Measurements from ENCODE around the gene SMOC2. TPM values are rescaled to one million over a fixed set of nuclear protein-coding genes. Genes with fewer than 3 reads are reported as not detected.
A peak's percentile ranks its signal among the peaks of the same experiment; 100 is the strongest.

The SMOC2 gene
- polyA plus RNA-seq, 1 donor (not counting 4 experiments of a cell fraction or from before 2014, with no cell fraction given): 1.1 TPM

DNA sequence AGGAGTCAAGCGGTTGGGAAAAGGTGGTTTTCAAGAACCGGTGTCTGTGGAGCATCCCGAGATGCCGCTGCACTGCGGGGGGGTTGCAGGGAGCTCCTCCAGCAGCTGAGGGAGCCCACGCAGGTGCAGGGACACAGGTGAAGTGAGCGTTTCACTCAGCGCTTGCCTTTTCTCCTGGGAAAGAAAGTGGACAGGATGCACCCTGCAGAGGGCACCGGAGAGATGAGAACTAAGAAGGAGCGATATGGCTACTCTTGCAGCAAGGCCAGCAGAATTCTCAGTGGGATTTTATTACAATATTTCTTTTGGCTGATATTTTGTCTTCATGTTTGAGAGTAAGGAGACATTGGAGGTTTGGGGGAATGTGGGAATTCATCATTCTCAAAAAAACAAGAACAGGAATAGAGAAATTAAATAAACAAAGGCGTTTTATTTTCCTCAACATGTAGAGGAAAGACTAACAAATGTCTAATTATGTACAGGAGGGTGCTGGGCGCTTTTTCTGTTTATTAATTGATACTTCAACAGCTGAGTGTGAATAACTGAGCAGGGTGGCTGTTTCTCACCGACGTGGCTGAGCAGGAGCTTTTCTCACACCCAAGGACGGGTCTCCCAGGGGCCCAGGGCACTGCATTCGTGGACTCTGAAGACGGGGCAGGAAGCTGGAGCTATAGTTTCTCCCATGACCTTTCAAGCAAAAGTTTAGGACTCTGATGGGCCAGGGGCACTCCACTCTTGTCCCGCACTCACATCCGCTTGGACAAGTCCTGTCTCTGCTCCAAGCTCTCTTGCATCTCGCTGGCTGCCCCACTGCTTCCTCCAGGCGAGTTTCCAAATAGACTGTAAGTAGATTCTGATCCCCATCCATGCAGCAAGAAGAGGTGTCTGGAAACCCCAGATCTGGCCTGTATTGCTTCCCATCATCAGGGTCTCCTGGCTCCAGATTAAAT, 176.1 kb downstream of the SMOC2 start:
- Histone ChIP-seq H3K27ac (ENCODE audit: control insufficient read depth, insufficient read depth, low read length) (no peak overlapping the region), H3K4me3 (ENCODE audit: control insufficient read depth in 2 of 3, extremely low read depth in 1 of 3, insufficient read depth in 2 of 3, low read depth in 1 of 3, low read length in 3 of 3) (no peak overlapping the region), H4K20me1 (ENCODE audit: control insufficient read depth, extremely low read depth, insufficient read depth, low read length) (no peaks in the 10 kb centered on the region), H3K9me3 (ENCODE audit: control insufficient read depth, low read depth, low read length) (no peaks in the 10 kb centered on the region), H3K4me2 (ENCODE audit: control insufficient read depth, extremely low read depth, insufficient read depth, low read depth, low read length) (no peak overlapping the region), H2AFZ (ENCODE audit: control insufficient read depth, low read length) (no peak overlapping the region), H3K9me1 (ENCODE audit: control insufficient read depth, extremely low read depth, insufficient read depth, low read length) (no peaks in the 10 kb centered on the region), H3K36me3 (ENCODE audit: control insufficient read depth in 2 of 2, extremely low read depth in 1 of 2, insufficient read depth in 2 of 2, low read length in 2 of 2) (no peaks in the 10 kb centered on the region), H3K27me3 (ENCODE audit: control insufficient read depth, extremely low read depth, insufficient read depth, low read length) (no peaks in the 10 kb centered on the region), H3K4me1 (ENCODE audit: control insufficient read depth, extremely low read depth, insufficient read depth, low read length) (no peaks in the 10 kb centered on the region), H3K79me2 (ENCODE audit: control insufficient read depth, insufficient read depth, low read length) (no peaks in the 10 kb centered on the region), H3K9ac (ENCODE audit: control insufficient read depth, extremely low read depth, insufficient read depth, low read length) (no peak overlapping the region)
- FAIRE-seq (no peak), DNase-seq (ENCODE audit: low read depth, low spot score) (no peak)
- dilution Hi-C loops (cut with MboI; ENCODE audit: extremely low pct_ligation_motif_present, low sequenced_read_pairs): no loop called here
- TF ChIP-seq, protein P1, sequence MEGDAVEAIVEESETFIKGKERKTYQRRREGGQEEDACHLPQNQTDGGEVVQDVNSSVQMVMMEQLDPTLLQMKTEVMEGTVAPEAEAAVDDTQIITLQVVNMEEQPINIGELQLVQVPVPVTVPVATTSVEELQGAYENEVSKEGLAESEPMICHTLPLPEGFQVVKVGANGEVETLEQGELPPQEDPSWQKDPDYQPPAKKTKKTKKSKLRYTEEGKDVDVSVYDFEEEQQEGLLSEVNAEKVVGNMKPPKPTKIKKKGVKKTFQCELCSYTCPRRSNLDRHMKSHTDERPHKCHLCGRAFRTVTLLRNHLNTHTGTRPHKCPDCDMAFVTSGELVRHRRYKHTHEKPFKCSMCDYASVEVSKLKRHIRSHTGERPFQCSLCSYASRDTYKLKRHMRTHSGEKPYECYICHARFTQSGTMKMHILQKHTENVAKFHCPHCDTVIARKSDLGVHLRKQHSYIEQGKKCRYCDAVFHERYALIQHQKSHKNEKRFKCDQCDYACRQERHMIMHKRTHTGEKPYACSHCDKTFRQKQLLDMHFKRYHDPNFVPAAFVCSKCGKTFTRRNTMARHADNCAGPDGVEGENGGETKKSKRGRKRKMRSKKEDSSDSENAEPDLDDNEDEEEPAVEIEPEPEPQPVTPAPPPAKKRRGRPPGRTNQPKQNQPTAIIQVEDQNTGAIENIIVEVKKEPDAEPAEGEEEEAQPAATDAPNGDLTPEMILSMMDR (optimal IDR thresholded peaks at IDR 0.05 in 1 of 3, IDR thresholded peaks at IDR 0.05 in 1 of 3, conservative IDR thresholded peaks at IDR 0.05 in 1 of 3; ENCODE audit: extremely low read depth in 1 of 3, insufficient read depth in 2 of 3, low read length in 3 of 3): peak in 2 of 3 experiments; percentile 9 to 49
- TF ChIP-seq EZH2 (IDR thresholded peaks at IDR 0.05; ENCODE audit: low read length): no peak

DNA sequence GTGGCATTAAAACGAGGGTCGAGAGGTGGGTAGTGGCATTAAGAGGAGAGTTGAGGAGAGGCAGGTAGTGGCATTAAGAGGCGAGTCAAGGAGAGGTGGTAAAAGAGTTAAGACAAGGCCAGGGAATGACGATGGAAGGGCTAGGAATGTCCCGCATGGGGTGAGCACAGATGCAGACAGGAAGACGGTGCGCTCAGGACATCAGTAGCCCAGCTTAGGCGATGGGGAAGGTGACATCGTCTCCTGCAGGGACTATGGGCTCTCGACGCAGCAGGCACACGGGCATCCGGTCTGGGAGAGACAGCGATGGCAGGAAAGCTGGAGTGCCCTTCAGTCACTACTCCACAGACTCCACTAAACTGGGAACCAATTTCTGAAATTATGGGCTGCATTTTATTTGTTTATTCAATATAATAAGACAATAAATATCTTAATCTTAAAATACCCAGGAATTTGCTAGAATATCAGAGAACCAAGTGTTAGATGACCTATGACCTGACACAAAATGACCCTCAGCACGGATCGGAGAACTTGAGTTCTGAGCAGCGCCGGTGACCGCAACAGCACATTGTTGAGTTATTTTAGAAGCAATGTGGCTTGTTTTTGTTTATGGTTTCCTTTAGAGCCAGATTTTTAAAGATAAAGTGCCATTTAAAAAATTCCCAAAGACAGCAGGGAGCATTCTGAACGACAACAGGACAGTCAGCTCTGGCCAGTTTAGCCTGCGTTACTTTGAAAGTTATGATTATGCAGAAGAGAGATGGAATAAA, 177.7 kb downstream of the SMOC2 start:
- H3K4me1 ChIP-seq (ENCODE audit: control insufficient read depth, extremely low read depth, insufficient read depth, low read length): no peaks in the 10 kb centered on the region
- DNase-seq (ENCODE audit: low read depth, low spot score): no peak
- dilution Hi-C loops (cut with MboI; ENCODE audit: extremely low pct_ligation_motif_present, low sequenced_read_pairs): no loop called here
- no peak for FAIRE-seq
- H3K27me3 ChIP-seq (ENCODE audit: control insufficient read depth, extremely low read depth, insufficient read depth, low read length): no peaks in the 10 kb centered on the region
- H2AFZ ChIP-seq (ENCODE audit: control insufficient read depth, low read length): no peak overlapping the region
- H3K27ac ChIP-seq (ENCODE audit: control insufficient read depth, insufficient read depth, low read length): no peak overlapping the region
- no peak overlapping the region for H3K9ac ChIP-seq (ENCODE audit: control insufficient read depth, extremely low read depth, insufficient read depth, low read length)
- no peaks in the 10 kb centered on the region for H3K36me3 ChIP-seq (ENCODE audit: control insufficient read depth in 2 of 2, extremely low read depth in 1 of 2, insufficient read depth in 2 of 2, low read length in 2 of 2)
- H3K9me1 ChIP-seq (ENCODE audit: control insufficient read depth, extremely low read depth, insufficient read depth, low read length): no peaks in the 10 kb centered on the region
- H3K79me2 ChIP-seq (ENCODE audit: control insufficient read depth, insufficient read depth, low read length): no peaks in the 10 kb centered on the region
- H4K20me1 ChIP-seq (ENCODE audit: control insufficient read depth, extremely low read depth, insufficient read depth, low read length): no peaks in the 10 kb centered on the region
- TF ChIP-seq EZH2 (IDR thresholded peaks at IDR 0.05; ENCODE audit: low read length): no peak
- TF ChIP-seq, protein P1 (optimal IDR thresholded peaks at IDR 0.05 in 1 of 3, IDR thresholded peaks at IDR 0.05 in 1 of 3, conservative IDR thresholded peaks at IDR 0.05 in 1 of 3; ENCODE audit: extremely low read depth in 1 of 3, insufficient read depth in 2 of 3, low read length in 3 of 3): no peak
- no peaks in the 10 kb centered on the region for H3K9me3 ChIP-seq (ENCODE audit: control insufficient read depth, low read depth, low read length)
- no peak overlapping the region for H3K4me2 ChIP-seq (ENCODE audit: control insufficient read depth, extremely low read depth, insufficient read depth, low read depth, low read length)
- H3K4me3 ChIP-seq (ENCODE audit: control insufficient read depth in 2 of 3, extremely low read depth in 1 of 3, insufficient read depth in 2 of 3, low read depth in 1 of 3, low read length in 3 of 3): no peak overlapping the region
